ENCODE data around the gene CDK5RAP3.
A peak's percentile ranks its signal among the peaks of the same experiment; 100 is the strongest.
"Not testable (repeated sequence)": the region's sequence is repeated elsewhere in the genome, so short reads cannot be mapped to it uniquely, and the experiment has no call there.

The CDK5RAP3 gene

DNA sequence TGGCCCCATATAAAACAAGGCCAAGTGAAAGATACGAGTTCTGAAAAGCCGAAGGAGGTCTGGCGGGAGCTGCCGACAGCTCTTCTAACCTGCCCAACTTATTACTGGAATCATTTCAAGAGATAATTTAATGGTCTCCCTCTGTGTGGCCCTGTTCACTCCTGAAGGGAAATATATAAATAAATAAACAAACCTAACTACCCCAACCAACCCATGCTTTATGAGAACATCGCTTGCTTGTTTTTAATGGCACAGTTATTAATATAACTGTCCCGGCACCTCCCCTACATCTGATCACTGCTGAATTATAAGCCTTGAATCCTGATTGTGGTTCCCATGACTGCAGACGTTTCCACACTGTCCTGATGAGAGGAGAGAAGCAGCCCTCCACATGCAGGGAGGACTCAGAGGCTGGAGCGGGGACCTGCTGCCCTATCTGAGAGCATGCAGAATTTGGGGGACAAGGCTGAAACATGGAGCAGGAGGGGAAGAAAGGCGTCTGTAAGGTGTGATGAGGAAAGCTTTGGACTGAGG is 22.2 kb downstream of the CDK5RAP3 start:
- ATAC-seq (ENCODE audit: low read depth) = no peak
- DNase-seq (ENCODE audit: low spot score in 2 of 2) = no peak
- no peak overlapping the region for H3K4me3 Mint-ChIP-seq
- H3K27me3 Mint-ChIP-seq = peaks cover 8% of the 10 kb centered on the region
- no peaks in the 10 kb centered on the region for H3K4me1 Mint-ChIP-seq
- H3K9me3 Mint-ChIP-seq = no peaks in the 10 kb centered on the region
- H3K27ac Mint-ChIP-seq = no peak overlapping the region
- no peaks in the 10 kb centered on the region for H3K36me3 Mint-ChIP-seq

DNA sequence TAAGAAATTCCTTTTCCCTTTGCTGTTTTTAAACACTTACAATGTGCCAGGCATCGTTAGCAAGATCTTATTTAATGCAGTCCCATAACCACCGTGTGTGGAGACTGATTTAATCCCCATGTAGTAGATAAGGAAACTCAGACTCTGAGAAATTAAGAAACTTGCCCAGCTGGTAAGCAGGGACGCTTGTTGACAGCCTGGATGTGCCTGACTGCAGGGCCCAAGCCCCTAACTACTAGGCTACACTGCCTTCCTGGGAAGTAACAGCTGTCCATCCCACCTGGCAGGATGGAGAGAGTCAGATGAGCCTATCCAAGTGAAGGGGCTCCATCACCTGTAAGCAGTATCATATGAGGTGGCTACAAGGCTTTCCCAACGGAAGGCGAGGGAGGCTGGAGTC is 23.1 kb downstream of the CDK5RAP3 start:
- no peak overlapping the region for H3K27ac Mint-ChIP-seq
- H3K36me3 Mint-ChIP-seq = no peaks in the 10 kb centered on the region
- DNase-seq (ENCODE audit: low spot score in 2 of 2) (no peak), ATAC-seq (ENCODE audit: low read depth) (no peak)
- no peaks in the 10 kb centered on the region for H3K4me1 Mint-ChIP-seq
- no peaks in the 10 kb centered on the region for H3K9me3 Mint-ChIP-seq
- H3K4me3 Mint-ChIP-seq = no peak overlapping the region
- peaks cover 8% of the 10 kb centered on the region for H3K27me3 Mint-ChIP-seq

DNA sequence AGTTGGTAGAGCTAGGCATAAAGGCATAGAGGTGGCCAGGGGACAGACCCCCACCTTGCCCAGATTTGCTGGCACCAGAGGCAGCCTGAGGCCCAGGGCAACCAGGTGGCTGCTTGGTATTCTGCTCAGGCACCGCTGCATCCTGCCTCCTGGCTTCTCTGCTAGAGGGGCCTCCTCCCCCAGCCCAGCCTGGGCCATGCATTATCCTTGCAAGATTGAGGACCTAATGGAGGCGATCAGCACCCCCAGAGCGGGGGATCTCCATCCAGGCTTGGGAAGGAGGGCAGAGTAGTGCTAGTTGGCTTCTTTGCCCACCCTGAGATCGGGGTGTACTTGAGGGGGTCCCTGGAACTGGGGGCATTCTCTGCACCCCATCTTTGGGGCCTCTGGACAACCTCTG is 23.8 kb downstream of the CDK5RAP3 start:
- DNase-seq (ENCODE audit: low spot score in 2 of 2) (no peak), ATAC-seq (ENCODE audit: low read depth) (no peak)
- H3K27me3 Mint-ChIP-seq = peaks cover 8% of the 10 kb centered on the region
- H3K27ac Mint-ChIP-seq = no peak overlapping the region
- H3K36me3 Mint-ChIP-seq = no peaks in the 10 kb centered on the region
- H3K4me1 Mint-ChIP-seq = no peaks in the 10 kb centered on the region
- H3K4me3 Mint-ChIP-seq = no peak overlapping the region
- no peaks in the 10 kb centered on the region for H3K9me3 Mint-ChIP-seq

DNA sequence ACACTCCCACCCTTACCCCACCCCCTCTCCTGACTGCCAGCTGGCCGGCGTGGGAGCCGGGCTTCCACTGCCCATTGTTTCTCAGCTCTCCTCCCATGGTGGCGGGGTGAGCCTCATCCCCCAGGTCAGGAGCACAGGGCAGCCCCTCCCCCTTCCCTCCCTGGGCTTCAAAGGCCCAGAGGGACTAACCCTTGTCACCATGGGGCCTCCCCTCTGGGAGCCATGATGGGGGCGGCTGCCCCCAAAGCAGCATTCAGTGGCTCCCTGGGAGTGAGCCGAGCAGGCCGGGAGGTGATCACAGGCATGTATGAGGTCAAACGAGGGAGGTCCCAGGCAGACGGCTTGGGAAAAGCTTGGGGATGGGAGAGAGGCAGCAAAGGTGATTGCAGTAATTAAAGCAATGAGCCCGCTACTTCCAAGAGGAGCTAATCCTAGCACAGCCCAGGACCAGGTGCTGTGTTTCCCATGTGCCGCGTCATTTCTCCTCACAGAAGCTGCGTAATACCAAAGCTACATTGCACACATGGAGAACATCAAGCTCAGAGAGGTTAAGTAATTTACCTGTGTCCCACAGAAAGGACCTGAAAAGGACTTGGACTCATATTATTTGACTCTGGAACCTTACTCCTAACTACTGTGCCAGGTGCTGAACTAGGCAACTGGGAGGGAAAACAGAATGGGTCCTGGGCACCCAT is 24.5 kb downstream of the CDK5RAP3 start:
- ATAC-seq (ENCODE audit: low read depth) = no peak
- peaks cover 8% of the 10 kb centered on the region for H3K27me3 Mint-ChIP-seq
- no peak for DNase-seq (ENCODE audit: low spot score in 2 of 2)
- no peaks in the 10 kb centered on the region for H3K9me3 Mint-ChIP-seq
- no peaks in the 10 kb centered on the region for H3K36me3 Mint-ChIP-seq
- no peak overlapping the region for H3K27ac Mint-ChIP-seq
- no peak overlapping the region for H3K4me3 Mint-ChIP-seq
- H3K4me1 Mint-ChIP-seq = no peaks in the 10 kb centered on the region

DNA sequence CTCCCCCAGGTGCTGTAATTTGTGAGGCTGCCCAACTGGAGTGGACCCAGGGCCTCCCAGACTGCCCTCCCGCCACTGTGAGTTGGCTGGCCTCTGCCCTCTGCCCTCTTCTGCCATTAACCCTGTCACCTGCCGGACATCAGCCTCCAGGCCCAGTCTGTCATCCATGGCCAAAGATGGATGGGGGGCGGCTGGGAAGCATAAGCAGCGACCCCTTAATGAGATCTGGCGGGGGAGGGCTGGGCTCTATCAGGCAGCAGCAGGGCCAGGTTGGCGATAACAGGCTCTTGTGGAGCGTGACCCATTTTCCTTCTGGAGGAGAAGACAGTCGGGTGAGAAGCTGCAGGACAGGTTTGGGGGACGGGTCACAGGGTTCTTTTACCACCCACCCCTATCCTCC is 25.3 kb downstream of the CDK5RAP3 start:
- Mint-ChIP-seq H3K9me3 (no peaks in the 10 kb centered on the region), H3K36me3 (no peaks in the 10 kb centered on the region), H3K27me3 (peaks cover 8% of the 10 kb centered on the region), H3K4me1 (no peaks in the 10 kb centered on the region), H3K4me3 (no peak overlapping the region), H3K27ac (no peak overlapping the region)
- ATAC-seq (ENCODE audit: low read depth) = no peak
- DNase-seq (ENCODE audit: low spot score in 2 of 2) = no peak

DNA sequence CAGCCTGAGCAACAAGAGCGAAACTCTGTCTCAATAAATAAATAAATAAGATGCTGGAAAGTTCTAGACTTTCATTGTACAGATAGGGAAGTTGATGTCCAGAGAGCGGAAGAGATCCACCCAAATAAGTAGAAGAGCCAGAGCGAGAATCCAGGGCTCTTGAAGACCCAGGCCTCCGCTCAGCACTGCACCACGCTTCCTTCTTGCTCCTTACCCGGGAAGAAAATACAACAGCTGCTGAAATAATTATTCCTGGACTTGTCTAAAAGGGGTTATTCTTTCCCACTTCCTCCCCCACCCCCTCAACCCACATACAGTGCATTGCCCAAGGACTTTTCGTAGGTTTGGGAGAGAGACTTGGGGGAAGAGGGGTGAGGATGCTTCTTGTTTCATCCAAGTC is 26.7 kb downstream of the CDK5RAP3 start:
- Mint-ChIP-seq H3K4me1 (peaks cover 2% of the 10 kb centered on the region), H3K27ac (no peak overlapping the region), H3K4me3 (no peak overlapping the region), H3K9me3 (no peaks in the 10 kb centered on the region), H3K36me3 (no peaks in the 10 kb centered on the region), H3K27me3 (peaks cover 8% of the 10 kb centered on the region)
- ATAC-seq (ENCODE audit: low read depth) (no peak), DNase-seq (ENCODE audit: low spot score in 2 of 2) (no peak)

DNA sequence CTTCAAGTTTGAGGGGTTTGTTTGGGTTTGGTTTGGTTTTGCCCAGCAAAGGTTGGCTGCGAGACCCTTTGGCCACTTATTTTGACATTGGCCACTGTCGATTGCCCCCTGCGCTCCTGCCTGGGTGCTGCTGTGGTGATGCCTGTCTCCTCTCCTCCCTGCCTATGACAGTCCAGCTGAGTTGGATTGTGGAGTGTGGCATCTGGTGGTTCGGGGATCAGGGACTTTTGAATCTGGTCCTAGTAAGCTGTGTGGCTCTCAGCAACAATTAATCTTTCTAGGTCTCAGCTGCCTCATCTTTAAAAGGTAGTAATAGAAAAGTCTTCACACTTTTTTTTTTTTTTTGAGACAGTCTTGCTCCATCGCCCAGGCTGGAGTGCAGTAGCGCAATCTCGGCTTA is 27.1 kb downstream of the CDK5RAP3 start:
- DNase-seq (ENCODE audit: low spot score in 2 of 2) (no peak), ATAC-seq (ENCODE audit: low read depth) (no peak)
- H3K4me1 Mint-ChIP-seq = peaks cover 6% of the 10 kb centered on the region
- H3K27ac Mint-ChIP-seq = no peak overlapping the region
- no peak overlapping the region for H3K4me3 Mint-ChIP-seq
- H3K27me3 Mint-ChIP-seq = peaks cover 8% of the 10 kb centered on the region
- H3K9me3 Mint-ChIP-seq = no peaks in the 10 kb centered on the region
- H3K36me3 Mint-ChIP-seq = no peaks in the 10 kb centered on the region

DNA sequence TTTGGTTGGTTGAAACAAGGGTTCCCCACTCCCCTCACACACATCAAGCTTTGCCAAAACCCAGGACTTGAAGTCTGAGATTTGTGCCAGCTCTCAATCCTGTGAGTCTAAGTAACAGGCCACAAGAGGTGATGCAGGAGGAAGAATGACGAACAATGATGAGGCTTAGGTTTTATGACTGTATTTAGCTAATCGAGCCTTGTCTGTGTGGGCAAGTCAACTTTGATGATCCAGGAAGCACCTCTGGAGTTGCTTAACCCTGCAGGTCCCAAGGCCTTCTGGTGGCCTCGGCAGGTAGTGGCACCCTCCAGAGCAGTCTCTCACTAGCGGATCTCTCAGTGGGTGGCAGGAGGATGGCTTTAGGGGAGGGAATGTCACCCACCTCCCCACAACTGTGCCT is 28.7 kb downstream of the CDK5RAP3 start:
- no peak for ATAC-seq (ENCODE audit: low read depth)
- Mint-ChIP-seq H3K9me3 (no peaks in the 10 kb centered on the region), H3K4me3 (no peak overlapping the region), H3K4me1 (peaks cover 10% of the 10 kb centered on the region), H3K36me3 (no peaks in the 10 kb centered on the region), H3K27ac (no peak overlapping the region), H3K27me3 (peaks cover 3% of the 10 kb centered on the region)
- no peak for DNase-seq (ENCODE audit: low spot score in 2 of 2)

DNA sequence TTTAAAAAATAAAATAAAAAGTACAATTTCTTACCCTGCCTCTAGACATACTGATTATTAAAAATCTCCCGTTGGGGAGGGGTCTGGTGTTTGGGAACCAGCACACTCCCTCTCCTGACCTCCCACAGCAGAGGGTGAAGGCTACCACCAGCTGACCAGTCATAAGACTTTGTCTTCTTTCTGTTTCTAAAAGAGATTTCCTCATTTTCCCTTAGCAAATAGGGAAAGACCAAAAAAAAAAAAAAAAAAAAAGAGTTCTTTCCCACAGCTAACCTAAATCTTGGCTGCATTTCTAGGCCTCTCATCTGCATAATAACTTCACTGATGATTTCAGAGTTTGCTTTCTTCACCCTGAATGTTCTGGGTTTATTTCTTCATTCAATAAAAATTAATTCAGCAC is 30.3 kb downstream of the CDK5RAP3 start:
- Mint-ChIP-seq H3K4me1 (peaks cover 10% of the 10 kb centered on the region), H3K27me3 (peaks cover 3% of the 10 kb centered on the region), H3K4me3 (no peak overlapping the region), H3K36me3 (no peaks in the 10 kb centered on the region), H3K27ac (no peak overlapping the region), H3K9me3 (no peaks in the 10 kb centered on the region)
- no peak for DNase-seq (ENCODE audit: low spot score in 2 of 2)
- ATAC-seq (ENCODE audit: low read depth) = no peak

DNA sequence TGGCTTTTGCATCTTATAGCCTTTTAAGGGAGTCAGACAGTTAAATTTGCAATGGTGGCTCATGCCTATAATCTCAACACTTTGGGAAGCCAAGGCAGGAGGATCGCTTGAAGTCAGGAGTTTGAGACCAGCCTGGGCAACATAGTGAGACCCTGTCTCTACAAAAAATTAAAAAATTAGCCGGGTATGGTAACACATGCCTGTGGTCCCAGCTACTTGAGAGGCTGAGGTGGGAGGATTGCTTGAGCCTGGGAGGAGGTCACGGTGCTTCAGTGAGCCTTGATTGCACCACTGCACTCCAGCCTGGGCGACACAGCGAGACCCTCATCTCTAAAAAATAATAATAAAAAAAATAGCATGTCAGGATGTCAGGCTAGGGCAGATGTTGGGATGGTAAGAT is 30.7 kb downstream of the CDK5RAP3 start:
- ATAC-seq (ENCODE audit: low read depth); H3K4me1 Mint-ChIP-seq; H3K27me3 Mint-ChIP-seq; H3K4me3 Mint-ChIP-seq; H3K36me3 Mint-ChIP-seq; DNase-seq (ENCODE audit: low spot score in 2 of 2); H3K27ac Mint-ChIP-seq; H3K9me3 Mint-ChIP-seq: not testable (repeated sequence)

DNA sequence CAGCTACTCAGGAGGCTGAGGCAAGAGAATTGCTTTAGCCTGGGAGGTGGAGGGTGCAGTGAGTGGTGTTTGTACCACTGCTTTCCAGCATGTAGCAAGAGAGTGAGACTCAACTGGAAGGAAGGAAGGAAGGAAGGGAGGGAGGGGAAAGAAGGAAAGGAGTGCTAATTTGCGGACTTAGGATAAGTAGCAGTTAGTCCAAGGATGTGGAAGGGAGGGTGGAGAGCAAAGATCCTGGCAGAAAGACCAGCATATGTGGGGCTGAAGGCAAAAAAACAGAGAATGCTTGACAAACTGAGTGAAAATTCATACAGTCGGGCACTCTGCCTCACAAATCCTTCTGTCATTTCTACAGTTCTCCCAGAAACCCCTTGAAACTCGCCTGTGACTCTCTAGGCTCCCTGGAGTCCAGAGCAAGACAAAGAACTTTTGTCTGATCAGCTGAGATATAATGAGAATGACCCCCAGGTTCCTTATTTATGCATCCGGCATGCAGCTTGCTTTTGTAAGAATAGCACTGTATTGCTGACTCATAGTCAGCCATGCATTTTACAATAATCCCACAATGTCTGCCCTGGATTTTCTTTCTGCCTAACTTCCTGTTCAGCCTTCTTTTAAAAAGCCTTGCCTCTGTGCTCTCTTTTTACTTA is 31.5 kb downstream of the CDK5RAP3 start:
- H3K27ac Mint-ChIP-seq = no peak overlapping the region
- no peak overlapping the region for H3K4me3 Mint-ChIP-seq
- ATAC-seq (ENCODE audit: low read depth) (peak; percentile 39), DNase-seq (ENCODE audit: low spot score in 2 of 2) (no peak)
- no peaks in the 10 kb centered on the region for H3K36me3 Mint-ChIP-seq
- peaks cover 10% of the 10 kb centered on the region for H3K4me1 Mint-ChIP-seq
- H3K9me3 Mint-ChIP-seq = no peaks in the 10 kb centered on the region
- peaks cover 3% of the 10 kb centered on the region for H3K27me3 Mint-ChIP-seq

DNA sequence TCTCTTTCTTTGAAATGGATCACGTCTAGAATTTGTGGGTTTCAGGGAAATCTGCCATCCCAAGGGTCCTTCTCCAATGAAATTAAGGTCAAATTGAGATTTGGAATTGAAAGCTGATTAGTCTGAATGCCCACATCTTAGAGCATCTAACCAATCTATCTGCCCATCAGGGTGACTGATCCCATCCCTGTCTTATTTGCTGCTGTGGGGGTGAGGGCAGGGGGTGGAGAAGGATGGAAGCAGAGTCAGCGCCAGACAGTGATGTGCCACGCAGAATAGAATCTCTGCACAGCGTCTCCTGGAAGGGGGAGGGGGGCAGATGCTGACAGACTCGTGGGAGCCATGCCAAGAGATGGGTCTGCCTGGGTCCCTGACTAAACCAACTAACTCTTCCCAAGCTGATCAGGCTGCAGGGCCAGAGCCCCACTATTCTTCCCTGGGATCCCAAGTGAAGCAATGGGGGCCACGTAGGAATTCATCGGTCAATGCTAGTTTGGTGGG is 32.1 kb downstream of the CDK5RAP3 start:
- H3K27me3 Mint-ChIP-seq = peaks cover 3% of the 10 kb centered on the region
- no peaks in the 10 kb centered on the region for H3K36me3 Mint-ChIP-seq
- DNase-seq (ENCODE audit: low spot score in 2 of 2) (no peak), ATAC-seq (ENCODE audit: low read depth) (no peak)
- peaks cover 10% of the 10 kb centered on the region for H3K4me1 Mint-ChIP-seq
- no peak overlapping the region for H3K27ac Mint-ChIP-seq
- no peaks in the 10 kb centered on the region for H3K9me3 Mint-ChIP-seq
- H3K4me3 Mint-ChIP-seq = no peak overlapping the region

DNA sequence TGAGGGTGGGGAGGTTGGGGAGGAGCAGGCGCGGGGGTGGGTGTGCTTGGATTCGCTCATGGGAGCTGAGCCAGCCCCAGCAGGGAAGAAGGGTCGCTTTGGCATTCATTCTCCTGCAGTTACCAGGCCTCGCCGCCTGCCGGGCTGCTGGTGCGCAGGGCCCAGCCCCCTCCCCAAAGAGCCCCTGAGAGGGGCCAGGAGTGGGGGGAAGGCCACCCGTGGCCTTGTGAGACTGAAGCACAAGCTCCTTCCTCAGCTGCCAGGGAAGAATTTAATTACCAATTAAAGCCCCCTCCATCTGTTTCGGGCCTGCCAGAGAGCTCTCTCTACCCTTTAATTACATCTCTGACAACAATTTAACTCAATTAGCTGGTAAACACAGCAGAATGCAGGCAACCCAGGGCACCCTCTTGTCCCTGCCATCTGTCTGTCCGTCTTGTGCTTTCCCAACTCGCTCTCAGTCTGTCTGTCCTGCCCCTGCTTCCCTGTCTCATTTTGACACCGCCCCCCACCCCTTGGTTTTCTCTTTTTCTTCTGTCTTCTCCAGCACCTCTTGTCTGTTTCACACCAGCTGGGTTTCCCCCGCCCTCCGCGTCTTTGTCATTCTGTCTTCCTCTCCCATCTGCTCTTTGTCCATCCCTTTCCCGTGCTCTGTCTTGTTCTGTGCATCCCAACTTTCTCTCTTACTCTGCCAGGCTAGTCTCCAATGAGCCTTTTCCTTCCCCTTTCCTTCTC is 32.7 kb downstream of the CDK5RAP3 start:
- DNase-seq (ENCODE audit: low spot score in 2 of 2) (no peak), ATAC-seq (ENCODE audit: low read depth) (no peak)
- Mint-ChIP-seq H3K4me1 (peaks cover 10% of the 10 kb centered on the region), H3K4me3 (no peak overlapping the region), H3K9me3 (no peaks in the 10 kb centered on the region), H3K36me3 (no peaks in the 10 kb centered on the region), H3K27me3 (peaks cover 5% of the 10 kb centered on the region), H3K27ac (no peak overlapping the region)

DNA sequence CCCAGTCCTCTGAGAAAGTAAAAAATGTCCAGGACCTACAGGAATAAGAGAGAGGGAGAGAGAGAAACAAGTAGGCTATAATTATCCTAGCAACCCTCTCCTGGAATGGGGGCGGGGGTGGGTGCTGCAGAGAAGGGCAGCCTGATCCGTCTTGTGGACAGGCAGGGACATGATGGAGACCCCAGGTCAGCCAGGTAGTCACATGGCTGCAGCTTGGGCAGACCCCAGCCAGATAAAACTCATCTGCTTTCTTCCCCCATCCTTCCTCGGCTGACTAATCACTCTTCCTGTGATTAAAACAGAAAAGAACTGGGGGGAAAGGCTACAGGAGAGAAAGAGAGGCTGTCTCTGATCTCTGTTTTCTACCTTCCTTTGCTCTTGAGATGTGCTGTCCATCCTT is 34.1 kb downstream of the CDK5RAP3 start:
- ATAC-seq (ENCODE audit: low read depth) = no peak

More for the DNA sequence above, 34.1 kb downstream of the CDK5RAP3 start:
- DNase-seq (ENCODE audit: low spot score in 2 of 2) = no peak
- peaks cover 10% of the 10 kb centered on the region for H3K27me3 Mint-ChIP-seq
- H3K36me3 Mint-ChIP-seq = no peaks in the 10 kb centered on the region
- no peak overlapping the region for H3K4me3 Mint-ChIP-seq
- H3K27ac Mint-ChIP-seq = no peak overlapping the region
- no peaks in the 10 kb centered on the region for H3K9me3 Mint-ChIP-seq
- H3K4me1 Mint-ChIP-seq = peaks cover 10% of the 10 kb centered on the region
